Activated CD8-positive, alpha-beta memory T cell treated with anti-CD3 and anti-CD28 coated beads for 1 hour (primary cell): Measurements from ENCODE around the gene METTL24.
"Not testable (repeated sequence)": the region's sequence is repeated elsewhere in the genome, so short reads cannot be mapped to it uniquely, and the experiment has no call there.

Experiments
- DNase-seq, 2 donors: peaks; one replicate each; pipeline ENCODE4 v3.0.0-alpha.2; 2020; ENCODE audit warnings: low read depth in 1 of 2; ENCODE audit errors: extremely low read depth in 1 of 2

The METTL24 gene

GRCh38 chr6:110271732-110272022 is 86.5 kb downstream of the METTL24 start:
- DNase-seq: no peak

GRCh38 chr6:110270165-110270564 is 88.0 kb downstream of the METTL24 start:
- no peak for DNase-seq

- no peak for DNase-seq
Observed at GRCh38 chr6:110269623-110270022, 88.5 kb downstream of the METTL24 start.

GRCh38 chr6:110266996-110267395 is 91.2 kb downstream of the METTL24 start:
- DNase-seq: no peak

GRCh38 chr6:110265273-110265672 is 92.9 kb downstream of the METTL24 start:
- DNase-seq: no peak

DNA sequence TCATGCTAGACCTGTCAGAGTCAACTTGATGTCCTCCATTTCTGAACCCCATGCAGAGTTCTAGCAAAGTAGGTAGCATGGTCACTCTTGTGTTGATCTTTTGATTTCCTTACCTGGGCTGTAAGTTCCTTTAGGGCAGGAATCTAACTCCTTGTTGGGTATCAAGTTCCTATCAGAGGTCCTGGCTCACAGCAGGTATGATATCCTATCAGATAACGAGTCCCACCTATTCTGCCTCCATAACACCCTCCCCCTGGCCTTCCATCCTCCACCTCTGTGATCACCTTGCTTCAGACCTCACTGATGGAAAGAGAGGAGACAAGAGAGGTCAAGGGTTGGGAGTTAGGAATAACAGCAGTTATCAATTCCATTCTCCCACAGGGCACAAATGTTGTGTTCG is 101.8 kb downstream of the METTL24 start:
- DNase-seq: no peak

- no peak for DNase-seq
Observed at GRCh38 chr6:110255211-110255750, 102.9 kb downstream of the METTL24 start.

GRCh38 chr6:110250838-110251237 is 107.3 kb downstream of the METTL24 start:
- no peak for DNase-seq

GRCh38 chr6:110250058-110250457 is 108.1 kb downstream of the METTL24 start:
- DNase-seq: no peak

DNA sequence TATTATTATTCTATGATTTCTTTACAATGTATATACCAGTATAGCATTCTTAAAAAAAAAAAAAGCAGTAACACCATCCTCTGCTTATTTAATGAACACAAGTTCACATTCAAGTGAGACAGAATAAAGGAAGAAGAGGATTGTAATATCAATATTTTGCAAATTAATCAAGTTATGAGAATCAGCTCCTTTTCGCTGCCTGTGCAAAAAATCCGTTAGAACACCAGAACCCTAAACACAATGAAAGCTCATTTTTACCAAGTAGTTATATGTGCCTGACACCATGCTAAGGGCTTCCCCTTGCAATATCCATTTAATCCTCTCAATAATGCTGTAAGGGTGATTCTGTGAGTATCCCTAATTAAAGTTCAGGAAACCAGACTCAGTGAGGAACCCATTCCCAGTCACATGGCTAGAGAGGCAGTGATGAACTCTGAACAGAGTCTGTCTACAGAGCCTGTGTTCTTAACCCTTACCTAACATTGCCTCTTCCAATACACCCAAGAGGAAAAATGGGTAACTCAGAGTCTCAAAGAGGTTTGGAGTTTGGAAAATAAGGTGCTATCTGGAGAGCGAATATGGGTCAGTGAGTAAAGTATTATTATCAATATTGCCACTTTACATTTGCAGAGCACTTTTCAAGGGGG is 111.1 kb downstream of the METTL24 start:
- DNase-seq: no peak

DNA sequence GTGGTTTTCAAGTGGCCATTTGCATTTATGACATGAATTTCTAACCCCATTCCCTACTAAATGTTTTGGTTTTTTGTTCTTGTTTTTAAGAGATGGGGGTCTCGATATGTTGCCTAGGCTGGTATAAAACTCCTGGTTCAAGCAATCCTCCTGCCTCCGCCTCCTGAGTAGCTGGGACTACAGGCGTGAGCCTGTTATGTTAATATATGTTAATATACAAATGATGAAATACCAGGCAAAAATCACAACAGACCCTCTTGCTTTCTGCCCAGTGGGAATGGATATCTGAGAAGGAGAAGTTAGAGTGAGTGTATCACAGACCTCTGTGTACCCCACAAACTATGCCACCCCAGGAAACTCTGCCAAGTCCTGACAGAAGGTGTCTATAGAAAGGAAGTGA is 111.8 kb downstream of the METTL24 start:
- no peak for DNase-seq

DNA sequence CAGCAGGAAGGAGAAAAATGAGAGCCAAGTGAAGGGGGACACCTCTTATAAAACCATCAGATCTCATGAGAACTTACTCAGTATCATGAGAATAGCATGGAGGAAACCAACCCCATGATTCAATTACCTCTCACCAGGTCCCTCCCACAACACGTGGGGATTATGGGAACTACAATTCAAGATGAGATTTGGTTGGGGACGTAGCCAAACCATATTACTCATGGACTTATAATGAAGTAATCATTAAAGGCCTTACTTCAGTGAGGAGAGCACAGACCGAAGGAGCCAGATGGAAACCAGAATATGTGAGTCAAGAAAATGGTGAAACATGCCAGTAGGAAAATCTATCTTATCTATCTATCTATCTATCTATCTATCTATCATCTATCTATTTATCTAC is 113.5 kb downstream of the METTL24 start:
- DNase-seq: not testable (repeated sequence)

- no peak for DNase-seq
Observed at GRCh38 chr6:110239526-110240274, 118.4 kb downstream of the METTL24 start.

- DNase-seq: not testable (repeated sequence)
Observed at GRCh38 chr6:110236007-110236406, 122.1 kb downstream of the METTL24 start.

DNA sequence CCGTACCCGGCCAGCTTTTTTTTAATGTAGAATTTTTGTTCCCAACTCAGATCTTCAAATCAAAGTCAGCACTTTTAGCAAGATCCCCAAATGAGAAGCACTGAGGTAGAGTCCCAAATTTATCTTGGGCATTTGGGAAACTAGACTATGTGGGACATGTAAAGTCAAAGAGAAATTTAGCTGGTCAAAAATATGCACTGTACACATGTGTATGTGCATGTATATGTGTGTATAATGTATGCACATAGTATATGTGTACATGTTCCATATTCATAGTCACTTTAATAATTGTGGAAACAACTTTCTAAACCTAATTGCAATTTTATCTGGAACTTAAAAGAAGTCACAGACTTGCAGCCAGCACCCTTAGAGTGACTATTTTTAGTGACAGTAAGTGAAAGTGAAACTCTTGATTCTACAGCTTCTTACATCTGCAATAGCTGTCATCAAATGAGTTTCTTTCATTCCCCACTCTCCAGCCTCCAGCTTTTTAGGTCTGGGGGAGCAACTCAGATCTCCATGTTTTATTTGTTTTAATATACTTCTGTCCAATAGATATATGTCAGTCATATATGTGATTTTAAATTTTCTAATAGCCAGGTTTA is 124.3 kb downstream of the METTL24 start:
- DNase-seq: no peak

GRCh38 chr6:110232450-110232849 is 125.7 kb downstream of the METTL24 start:
- DNase-seq: no peak

GRCh38 chr6:110226261-110226660 is 131.9 kb downstream of the METTL24 start:
- no peak for DNase-seq

DNA sequence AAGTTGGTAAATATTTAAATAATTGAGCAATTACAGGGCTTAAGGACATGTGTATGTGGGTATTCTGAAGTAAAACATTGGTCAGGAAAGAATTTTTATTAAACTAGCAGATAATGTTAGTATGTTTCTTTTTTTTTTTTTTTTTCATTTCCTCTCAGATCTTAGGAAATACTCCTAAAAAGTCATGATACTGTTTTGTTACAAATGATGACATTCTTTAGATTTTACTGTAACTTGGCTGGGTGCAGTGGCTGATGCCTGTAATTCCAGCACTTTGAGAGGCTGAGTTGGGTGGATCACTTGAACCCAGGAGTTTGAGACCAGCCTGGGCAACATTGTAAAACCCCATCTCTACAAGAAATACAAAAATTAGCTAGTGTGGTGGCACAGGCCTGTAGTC is 136.4 kb downstream of the METTL24 start:
- DNase-seq: no peak

GRCh38 chr6:110217266-110217665 is 140.9 kb downstream of the METTL24 start:
- no peak for DNase-seq

DNA sequence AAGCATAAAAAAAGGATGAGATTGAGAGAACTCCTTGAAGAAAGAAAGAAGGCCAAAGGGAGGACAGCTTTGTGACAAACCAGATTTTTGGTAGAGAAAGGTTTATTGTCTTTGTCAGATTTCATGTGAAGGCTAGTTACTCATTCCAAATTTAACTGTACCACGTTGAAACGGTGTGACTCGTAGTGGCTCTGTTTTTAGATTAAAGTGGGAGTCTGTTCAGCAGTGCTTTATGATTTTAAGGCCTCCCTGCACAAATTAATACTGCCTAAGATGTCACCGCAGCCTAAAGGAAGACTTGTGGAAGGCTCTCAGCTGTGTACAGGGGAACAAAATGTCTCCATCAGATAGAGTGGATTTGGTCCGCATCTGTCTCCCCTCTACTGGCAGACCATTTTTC is 142.0 kb downstream of the METTL24 start:
- no peak for DNase-seq

GRCh38 chr6:110214338-110214737 is 143.8 kb downstream of the METTL24 start:
- DNase-seq: no peak

DNA sequence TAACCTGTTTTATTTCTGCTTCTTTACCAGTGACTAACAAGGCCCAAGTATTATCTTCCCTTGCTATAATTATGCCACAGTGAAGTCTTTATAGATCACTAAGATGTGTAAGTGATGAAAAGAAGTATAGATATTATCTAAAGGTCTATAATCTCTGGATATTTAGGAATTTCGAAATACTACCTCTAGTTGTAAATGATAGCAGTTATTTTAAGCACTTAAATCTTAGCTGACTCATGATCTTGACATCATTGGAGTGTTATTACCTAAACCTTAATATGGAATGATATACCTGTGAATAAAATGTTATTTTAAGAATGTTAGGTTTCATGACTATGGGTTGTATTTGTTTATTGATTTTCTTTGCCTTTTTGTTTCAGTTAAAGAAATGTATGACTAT is 146.4 kb downstream of the METTL24 start:
- DNase-seq: no peak
